H1 (cell line): ENCODE data around the gene CNIH3. TPM values are rescaled to one million over a fixed set of nuclear protein-coding genes. Genes with fewer than 3 reads are reported as not detected.

Experiments used
- CTCF ChIA-PET: fragments of 300-600 bp; sonication (Branson Sonifier 250); formaldehyde crosslinking; loops from one replicate; lab custom pipeline; 2021; ENCODE audit not compliant: partially characterized antibody; lab: Charles Lee
- POLR2A ChIA-PET: fragments of 300-600 bp; sonication (Branson Sonifier 250); formaldehyde crosslinking; loops from one replicate; lab custom pipeline; 2021; ENCODE audit warnings: inconsistent platforms; ENCODE audit not compliant: partially characterized antibody; lab: Charles Lee
- DNase-seq, 2 experiments: peaks; one replicate each; pipeline versions ENCODE4 v3.0.0 to v3.0.0-alpha.2; 2010 to 2022; ENCODE audit warnings: low spot score in 2 of 2, low read depth in 1 of 2, mixed read lengths in 1 of 2
- FAIRE-seq: peaks from 2 replicates; lab custom pipeline; 2011; peaks lifted over from hg19 to GRCh38; lab: Jason Lieb, UNC
- H2AFZ ChIP-seq: 2 replicates; pipeline ENCODE4 v1.8.1; 2012; ENCODE audit warnings: low read length, inconsistent platforms
- H2AK5ac ChIP-seq: 2 replicates; pipeline ENCODE4 v1.6.1; 2013; ENCODE audit warnings: low read depth, low read length
- H2BK120ac ChIP-seq: replicated peaks from 2 replicates; pipeline ENCODE3; 2013; ENCODE audit warnings: low read depth, low read length, inconsistent platforms
- H2BK12ac ChIP-seq: 2 replicates; pipeline ENCODE4 v1.6.1; 2013; ENCODE audit warnings: low read depth, low read length
- H2BK15ac ChIP-seq: 2 replicates; pipeline ENCODE4 v1.6.1; 2013; ENCODE audit warnings: low read length
- H2BK20ac ChIP-seq: 2 replicates; pipeline ENCODE4 v1.6.1; 2013; ENCODE audit warnings: low read length
- H2BK5ac ChIP-seq: 2 replicates; pipeline ENCODE4 v1.6.1; 2013; ENCODE audit warnings: low read depth, low read length
- H3K14ac ChIP-seq: 2 replicates; pipeline ENCODE4 v1.6.1; 2013; ENCODE audit warnings: inconsistent platforms; ENCODE audit not compliant: insufficient read length
- H3K18ac ChIP-seq: 2 replicates; pipeline ENCODE4 v1.6.1; 2013; ENCODE audit warnings: low read length; ENCODE audit errors: extremely low read depth
- H3K23ac ChIP-seq: 2 replicates; pipeline ENCODE4 v1.6.1; 2013; ENCODE audit warnings: inconsistent platforms; ENCODE audit not compliant: insufficient read length
- H3K23me2 ChIP-seq: 2 replicates; pipeline ENCODE4 v1.6.1; 2013; ENCODE audit warnings: low read depth, low read length
- H3K27ac ChIP-seq: 2 replicates; pipeline ENCODE4 v1.6.1; 2011; ENCODE audit warnings: low read depth, low read length, inconsistent platforms
- H3K27me3 ChIP-seq, 4 experiments: replicated peaks in 1 of 4; 1 replicate in 1 of 4; 2 replicates in 3 of 4; pipeline versions ENCODE4 v1.6.1 to v1.8.1; 2011 to 2013; ENCODE audit warnings: low read length in 3 of 4, mild to moderate bottlenecking in 3 of 4, inconsistent platforms in 2 of 4, mixed read lengths in 2 of 4, moderate library complexity in 1 of 4; ENCODE audit not compliant: control insufficient read depth in 3 of 4, insufficient read depth in 3 of 4; ENCODE audit errors: extremely low read depth in 1 of 4
- H3K36me3 ChIP-seq, 4 experiments: 2 replicates each; pipeline versions ENCODE4 v1.6.1 to v1.8.1; 2011 to 2013; ENCODE audit warnings: mild to moderate bottlenecking in 4 of 4, low read length in 3 of 4, moderate library complexity in 2 of 4, control low read depth in 1 of 4, inconsistent platforms in 1 of 4; ENCODE audit not compliant: insufficient read depth in 4 of 4, control insufficient read depth in 2 of 4
- H3K4ac ChIP-seq: replicated peaks from 2 replicates; pipeline ENCODE3; 2013; ENCODE audit warnings: low read length, low read depth, mixed read lengths, inconsistent platforms; ENCODE audit not compliant: insufficient read length
- H3K4me1 ChIP-seq, 4 experiments: replicated peaks in 1 of 4; 1 replicate in 1 of 4; 2 replicates in 3 of 4; pipeline versions ENCODE4 v1.6.1 to v1.8.1; 2011 to 2013; ENCODE audit warnings: low read length in 3 of 4, inconsistent platforms in 2 of 4, mixed read lengths in 1 of 4; ENCODE audit not compliant: insufficient read depth in 4 of 4, control insufficient read depth in 3 of 4
- H3K4me2 ChIP-seq, 2 experiments: 2 replicates each; pipeline versions ENCODE4 v1.6.1 to v1.8.1; 2011 to 2013; ENCODE audit warnings: low read depth in 2 of 2, low read length in 2 of 2, control low read depth in 1 of 2, inconsistent platforms in 1 of 2, mild to moderate bottlenecking in 1 of 2; ENCODE audit not compliant: insufficient read depth in 1 of 2
- H3K4me3 ChIP-seq, 4 experiments: fragments of 200-600, 300-600 bp in 1 of 4; sonication (generic), shearing (Covaris generic), sonication (Bioruptor Twin) in 1 of 4; 2 replicates each; pipeline versions ENCODE4 v1.5.1 to v1.8.1; 2011 to 2016; ENCODE audit warnings: low read length in 4 of 4, low read depth in 3 of 4, control low read depth in 2 of 4, inconsistent platforms in 2 of 4, mild to moderate bottlenecking in 2 of 4, mixed read lengths in 1 of 4, moderate library complexity in 1 of 4; ENCODE audit not compliant: insufficient read depth in 2 of 4; ENCODE audit errors: extremely low read depth in 1 of 4
- H3K56ac ChIP-seq: replicated peaks from 2 replicates; pipeline ENCODE3; 2013; ENCODE audit warnings: low read depth, mild to moderate bottlenecking, mixed read lengths, low read length, inconsistent platforms; ENCODE audit not compliant: insufficient read length
- H3K79me1 ChIP-seq: 2 replicates; pipeline ENCODE4 v1.6.1; 2013; ENCODE audit warnings: low read depth, low read length, control low read depth
- H3K79me2 ChIP-seq, 2 experiments: 2 replicates each; pipeline versions ENCODE4 v1.6.1 to v1.8.1; 2012 to 2013; ENCODE audit warnings: low read length in 2 of 2, mild to moderate bottlenecking in 2 of 2, inconsistent platforms in 1 of 2; ENCODE audit not compliant: insufficient read depth in 2 of 2, control insufficient read depth in 1 of 2
- H3K9ac ChIP-seq, 4 experiments: replicated peaks in 1 of 4; 1 replicate in 1 of 4; 2 replicates in 3 of 4; pipeline versions ENCODE4 v1.6.1 to v1.8.1; 2011 to 2013; ENCODE audit warnings: low read depth in 3 of 4, low read length in 3 of 4, control low read depth in 2 of 4, mild to moderate bottlenecking in 2 of 4, moderate library complexity in 2 of 4, inconsistent platforms in 1 of 4; ENCODE audit errors: extremely low read depth in 1 of 4
- H3K9me3 ChIP-seq, 2 experiments: 2 replicates each; pipeline versions ENCODE4 v1.6.1 to v1.8.1; 2012 to 2013; ENCODE audit warnings: mild to moderate bottlenecking in 2 of 2, moderate library complexity in 2 of 2, control low read depth in 1 of 2, inconsistent platforms in 1 of 2, low read depth in 1 of 2, low read length in 1 of 2, mixed read lengths in 1 of 2; ENCODE audit not compliant: insufficient read depth in 2 of 2
- H4K20me1 ChIP-seq, 2 experiments: replicated peaks in 1 of 2; 2 replicates each; pipeline versions ENCODE3 to v1.8.1; 2011 to 2013; ENCODE audit warnings: inconsistent platforms in 2 of 2, low read length in 2 of 2, mild to moderate bottlenecking in 1 of 2; ENCODE audit not compliant: insufficient read depth in 2 of 2, control insufficient read depth in 1 of 2
- H4K5ac ChIP-seq: 2 replicates; pipeline ENCODE4 v1.6.1; 2013; ENCODE audit warnings: low read length, low read depth, mixed read lengths, inconsistent platforms; ENCODE audit not compliant: insufficient read length
- H4K8ac ChIP-seq: 2 replicates; pipeline ENCODE4 v1.8.0; 2013; ENCODE audit warnings: mild to moderate bottlenecking, moderate library complexity, low read length, inconsistent platforms; ENCODE audit not compliant: insufficient read depth; ENCODE audit errors: extremely low read depth
- H4K91ac ChIP-seq: replicated peaks from 2 replicates; pipeline ENCODE3; 2013; ENCODE audit warnings: low read length, mixed read lengths, inconsistent platforms; ENCODE audit not compliant: insufficient read length
- CEBPB ChIP-seq: IDR thresholded peaks from 2 replicates; pipeline ENCODE4 v1.6.1; 2012; ENCODE audit warnings: low read depth, low read length
- POLR2A ChIP-seq, 2 experiments: IDR thresholded peaks; 1 replicate in 1 of 2; 2 replicates in 1 of 2; pipeline ENCODE4 v1.6.1; 2011; ENCODE audit warnings: low read depth in 2 of 2, low read length in 2 of 2, mild to moderate bottlenecking in 2 of 2; ENCODE audit errors: control extremely low read depth in 1 of 2
- POLR2AphosphoS5 ChIP-seq: IDR thresholded peaks from 2 replicates; pipeline ENCODE4 v1.6.1; 2011; ENCODE audit warnings: low read depth, low read length
- SP2 ChIP-seq: IDR thresholded peaks from 2 replicates; pipeline ENCODE4 v1.6.1; 2012; ENCODE audit warnings: mild to moderate bottlenecking, low read length, inconsistent platforms
- TBP ChIP-seq: IDR thresholded peaks from 2 replicates; pipeline ENCODE4 v1.6.1; 2011; ENCODE audit warnings: low read depth, low read length, improper control_type of control experiment
- WGBS, 2 experiments: shearing (Covaris generic) in 1 of 2; methylation state at CpG; one replicate each; pipeline versions ENCODE4 v1.1.6 to v1.1.7; 2013 to 2015; ENCODE audit warnings: low lambda C conversion rate in 2 of 2, mixed read lengths in 2 of 2, inconsistent platforms in 1 of 2, low coverage in 1 of 2, missing lambda C conversion rate in 1 of 2; ENCODE audit not compliant: insufficient replicate concordance in 2 of 2, insufficient coverage in 1 of 2, insufficient read length in 1 of 2; ENCODE audit errors: extremely low coverage in 1 of 2, missing lambda C conversion rate in 1 of 2; 5-methylcytosine and 5-hydroxymethylcytosine counted together
- polyA plus RNA-seq, 7 experiments: library from polyadenylated mRNA; depleted of rRNA in 3 of 7; stranded (reverse) in 5 of 7; unstranded in 2 of 7; fragments of >200 nt in 5 of 7; fragments of 200-250 nt in 2 of 7; gene quantifications; 1 replicate in 5 of 7; 2 replicates in 1 of 7; 4 replicates in 1 of 7; pipeline versions ENCODE4 v1.2.1 to v1.2.3, GENCODE V29; 2011 to 2013; ENCODE audit warnings: missing spikeins in 2 of 7, mixed read lengths in 2 of 7
- total RNA-seq: library from RNA; stranded (reverse); fragmentation: NEBNext Ultra II Directional; extraction: Animal tissue kit (Norgen Biotek cat#: 25700); gene quantifications from 2 replicates; pipeline ENCODE4 v1.2.1, GENCODE V29; 2021

The CNIH3 gene
- total and polyA plus RNA-seq, 2 of the 8 experiments (the other 6 are each of a cell fraction or from before 2014, with no cell fraction given) = 3.7 to 5.6 TPM

GRCh38 chr1:224762701-224763100 lies 146.6 kb downstream of the CNIH3 start:
- Histone ChIP-seq H2BK120ac (no peak overlapping the region), H3K4ac (no peak overlapping the region), H2BK5ac (no peak overlapping the region), H3K9ac (no peak overlapping the region), H3K79me2 (no peaks in the 10 kb centered on the region), H3K23ac (no peak overlapping the region), H3K9me3 (0 out of 4 replicates have a peak, but pooled peaks cover 0 to 3% of the 10 kb centered on the region in 2 experiments), H3K27ac (no peak overlapping the region), H3K14ac (no peak overlapping the region), H2AK5ac (no peak overlapping the region), H4K8ac (no peak overlapping the region), H3K23me2 (no peaks in the 10 kb centered on the region; the same call in 1 of the 2 replicates), H3K79me1 (no peaks in the 10 kb centered on the region), H3K4me2 (no peak overlapping the region), H3K27me3 (no peaks in the 10 kb centered on the region; a peak in 1 of 7 replicates), H2BK15ac (peak overlapping the region; percentile 62; the same call in 1 of the 2 replicates), H3K4me3 (no peak overlapping the region), H2BK12ac (no peak overlapping the region), H3K18ac (no peak overlapping the region), H2AFZ (no peak overlapping the region), H3K36me3 (no peaks in the 10 kb centered on the region), H3K4me1 (peaks cover 0 to 8% (median under 1%) of the 10 kb centered on the region in 4 experiments; a peak in 3 of 7 replicates), H4K20me1 (no peaks in the 10 kb centered on the region), H2BK20ac (no peak overlapping the region), H3K56ac (no peak overlapping the region), H4K5ac (no peak overlapping the region), H4K91ac (no peak overlapping the region)
- no peak for DNase-seq
- ChIA-PET POLR2A (no interaction called here), CTCF (interaction anchor here (2.1 kb wide), 1 partner anchor 12 kb away, joined by 11 read pairs; no protein-coding TSS in a partner anchor)
- no peak for FAIRE-seq
- WGBS, 2 experiments = 83% methylated on average over 3 of the region's 3 CpGs; no CpG with 5 or more reads in 1 of the 2 experiments
- TF ChIP-seq POLR2A (IDR thresholded peaks at IDR 0.05; ENCODE audit: control extremely low read depth in 1 of 2, low read depth in 2 of 2, low read length in 2 of 2) (no peak), CEBPB (no peak), TBP (no peak), POLR2AphosphoS5 (no peak), SP2 (no peak)
